Panc1 (cell line): ENCODE measurements around the gene OR6N1.

Source experiments
- CTCF ChIP-seq: fragments of 450-650 bp; IDR thresholded peaks from 2 replicates; pipeline ENCODE4 v1.5.1; 2017; ENCODE audit warnings: mild to moderate bottlenecking
- SIN3A ChIP-seq: IDR thresholded peaks from 2 replicates; pipeline ENCODE4 v1.6.1; 2012; ENCODE audit warnings: low read depth, mild to moderate bottlenecking, low read length, moderate library complexity, borderline replicate concordance; ENCODE audit not compliant: insufficient read depth

GRCh38 chr1:158720620-158721019 is 51.4 kb downstream of the OR6N1 start, which contains the start of gene OR6K3:
- TF ChIP-seq CTCF: no peak
- TF ChIP-seq SIN3A: no peak
